HG03442 (cell line): Measurements from ENCODE around the gene NCKAP5.

Source experiments
- ATAC-seq: cut with Tn5 transposase; IDR thresholded peaks from one replicate; pipeline ENCODE4 v1.9.1; 2021; ENCODE audit warnings: mild to moderate bottlenecking, moderate library complexity; ENCODE audit not compliant: unreplicated experiment

Gene NCKAP5

GRCh38 chr2:132623096-132623839, 945.0 kb downstream of the NCKAP5 start:
- no peak for ATAC-seq
